ENCODE measurements around the gene NCKAP5. TPM values are rescaled to one million over a fixed set of nuclear protein-coding genes. Genes with fewer than 3 reads are reported as not detected.

NCKAP5 gene
- polyA plus RNA-seq, 2 of the 4 experiments (the other 2 are of a cell fraction), result 3.0 to 4.1 TPM

- CTCF ChIA-PET, result no interaction called here
- DNase-seq (ENCODE audit: low read depth in 1 of 2, low spot score in 1 of 2) (no peak), ATAC-seq (no peak), FAIRE-seq (no peak)
- WGBS (ENCODE audit: missing lambda C conversion rate), result 54% methylated on average over 3 of the region's 3 CpGs
- Histone ChIP-seq H3K4me3 (no peak overlapping the region), H3K4me2 (no peak overlapping the region), H3K9me3 (no peaks in the 10 kb centered on the region), H3K27ac (no peak overlapping the region), H3K4me1 (peaks cover 7% of the 10 kb centered on the region; the same call in 1 of the 3 replicates)
- TF ChIP-seq RAD21 (conservative IDR thresholded peaks at IDR 0.05 in 1 of 2, IDR thresholded peaks at IDR 0.05 in 1 of 2) (no peak), JUN (IDR thresholded peaks at IDR 0.05) (no peak), CTCF (IDR thresholded peaks at IDR 0.05) (no peak), HMGXB4 (CRISPR knock-in tag; IDR thresholded peaks at IDR 0.05; ENCODE audit: borderline replicate concordance) (no peak), FOSL2 (IDR thresholded peaks at IDR 0.05) (no peak), FOSL2 (CRISPR knock-in tag; IDR thresholded peaks at IDR 0.05) (no peak), JUNB (IDR thresholded peaks at IDR 0.05) (no peak), PBX3 (IDR thresholded peaks at IDR 0.05) (no peak), HOXB13 (CRISPR knock-in tag; IDR thresholded peaks at IDR 0.05; ENCODE audit: low read depth) (no peak), NPAS2 (CRISPR knock-in tag; IDR thresholded peaks at IDR 0.05; ENCODE audit: borderline replicate concordance) (no peak), NFE2L2 (conservative IDR thresholded peaks at IDR 0.05; ENCODE audit: low read length) (no peak), RNF2 (IDR thresholded peaks at IDR 0.05; ENCODE audit: borderline replicate concordance, low read depth) (no peak), NR3C1 (IDR thresholded peaks at IDR 0.05) (no peak), HES2 (IDR thresholded peaks at IDR 0.05) (no peak), ZNF302 (CRISPR knock-in tag; IDR thresholded peaks at IDR 0.05) (no peak), HOXB5 (CRISPR knock-in tag; IDR thresholded peaks at IDR 0.05) (no peak), USF2 (IDR thresholded peaks at IDR 0.05) (no peak), REST (IDR thresholded peaks at IDR 0.05) (no peak), EP300 (IDR thresholded peaks at IDR 0.05) (no peak), RARB (CRISPR knock-in tag; IDR thresholded peaks at IDR 0.05) (no peak), MAX (IDR thresholded peaks at IDR 0.05) (no peak)
- POLR2A ChIA-PET, result no interaction called here
Observed at GRCh38 chr2:133142087-133142486, 426.2 kb downstream of the NCKAP5 start.

Measured in A549 (cell line).